SK-N-SH (cell line): ENCODE results near the gene MECP2. TPM values are rescaled to one million over a fixed set of nuclear protein-coding genes. Genes with fewer than 3 reads are reported as not detected.

Source experiments
- CTCF ChIA-PET: fragments of 300-600, 350-600 bp; formaldehyde crosslinking; extraction: SDS; loops from one replicate; lab custom pipeline; 2021; lab: Yijun Ruan, JAX
- POLR2A ChIA-PET: fragments of 350-600 bp; sonication (Branson Sonifier 250); formaldehyde crosslinking; extraction: SDS; loops from one replicate; lab custom pipeline; 2020; ENCODE audit warnings: antibody characterized with exemption, inconsistent platforms; lab: Yijun Ruan, JAX
- DNase-seq: peaks from one replicate; pipeline ENCODE4 v3.0.0; 2012
- H2AFZ ChIP-seq: fragments of 200-600 bp; sonication (generic); 2 replicates; pipeline ENCODE4 v1.8.1; 2016; ENCODE audit warnings: antibody characterized with exemption, mild to moderate bottlenecking, low read depth
- H3F3A ChIP-seq: fragments of 200-600 bp; sonication (generic); replicated peaks from 2 replicates; pipeline ENCODE3; 2016; ENCODE audit warnings: antibody characterized with exemption, mild to moderate bottlenecking; ENCODE audit not compliant: insufficient read depth
- H3K27ac ChIP-seq, 2 experiments: fragments of 200-500 bp in 1 of 2; fragments of 200-600 bp in 1 of 2; sonication (Bioruptor generic) in 1 of 2; sonication (generic), shearing (Covaris generic) in 1 of 2; 2 replicates each; pipeline versions ENCODE4 v1.5.1 to v1.6.1; 2014 to 2016; ENCODE audit warnings: low read depth in 2 of 2, inconsistent platforms in 1 of 2, low read length in 1 of 2, mild to moderate bottlenecking in 1 of 2, mixed read lengths in 1 of 2
- H3K27me3 ChIP-seq: fragments of 200-600 bp; sonication (generic), shearing (Covaris generic); 2 replicates; pipeline ENCODE4 v1.6.1; 2016; ENCODE audit warnings: mixed run types; ENCODE audit not compliant: insufficient read depth
- H3K36me3 ChIP-seq, 2 experiments: fragments of 200-500 bp in 1 of 2; fragments of 200-600 bp in 1 of 2; sonication (Bioruptor generic) in 1 of 2; sonication (generic) in 1 of 2; replicated peaks in 1 of 2; 2 replicates each; pipeline versions ENCODE3 to v1.5.1; 2014 to 2016; ENCODE audit warnings: low read length in 1 of 2, mild to moderate bottlenecking in 1 of 2; ENCODE audit not compliant: insufficient read depth in 2 of 2, control insufficient read depth in 1 of 2
- H3K4me1 ChIP-seq, 2 experiments: fragments of 200-500 bp in 1 of 2; fragments of 200-600 bp in 1 of 2; sonication (Bioruptor generic) in 1 of 2; sonication (generic), shearing (Covaris generic) in 1 of 2; 2 replicates each; pipeline versions ENCODE4 v1.5.1 to v1.6.1; 2014 to 2016; ENCODE audit warnings: low read depth in 1 of 2, low read length in 1 of 2, mixed run types in 1 of 2; ENCODE audit not compliant: insufficient read depth in 2 of 2, control insufficient read depth in 1 of 2
- H3K4me2 ChIP-seq: fragments of 200-600 bp; sonication (generic), shearing (Covaris generic); 2 replicates; pipeline ENCODE4 v1.6.1; 2017; ENCODE audit warnings: mixed run types
- H3K4me3 ChIP-seq, 2 experiments: fragments of 200-500 bp in 1 of 2; fragments of 200-600 bp in 1 of 2; sonication (Bioruptor generic) in 1 of 2; sonication (generic), shearing (Covaris generic) in 1 of 2; 2 replicates each; pipeline versions ENCODE4 v1.5.1 to v1.8.1; 2014 to 2016; ENCODE audit warnings: low read depth in 2 of 2, inconsistent platforms in 1 of 2, low read length in 1 of 2, mild to moderate bottlenecking in 1 of 2, mixed read lengths in 1 of 2, moderate library complexity in 1 of 2
- H3K79me2 ChIP-seq: fragments of 200-600 bp; sonication (generic); 2 replicates; pipeline ENCODE4 v1.8.1; 2017; ENCODE audit warnings: mild to moderate bottlenecking; ENCODE audit not compliant: insufficient read depth
- H3K9ac ChIP-seq: fragments of 200-600 bp; sonication (generic); 2 replicates; pipeline ENCODE4 v1.6.1; 2017; ENCODE audit warnings: mixed run types
- H3K9me2 ChIP-seq: fragments of 200-600 bp; sonication (generic); 2 replicates; pipeline ENCODE4 v1.6.1; 2017; ENCODE audit warnings: mixed run types
- H3K9me3 ChIP-seq: fragments of 200-600 bp; sonication (generic); 2 replicates; pipeline ENCODE4 v1.6.1; 2017; ENCODE audit warnings: mixed run types, mild to moderate bottlenecking, moderate library complexity
- H4K20me1 ChIP-seq: fragments of 200-600 bp; sonication (generic); 2 replicates; pipeline ENCODE4 v1.6.1; 2017; ENCODE audit warnings: mild to moderate bottlenecking, mixed run types; ENCODE audit not compliant: insufficient read depth
- CHD2 ChIP-seq: fragments of 150-350 bp; IDR thresholded peaks from 2 replicates; pipeline ENCODE4 v1.6.1; 2018; ENCODE audit warnings: low read length; ENCODE audit not compliant: partially characterized antibody
- ELF1 ChIP-seq: IDR thresholded peaks from 2 replicates; pipeline ENCODE4 v1.4.0; 2012
- EZH2phosphoT487 ChIP-seq: fragments of 200-600 bp; sonication (generic); IDR thresholded peaks from 2 replicates; pipeline ENCODE4 v1.6.1; 2017; ENCODE audit warnings: low read depth, mixed run types, mild to moderate bottlenecking, antibody characterized with exemption, moderate library complexity, borderline replicate concordance
- FOSL2 ChIP-seq: IDR thresholded peaks from 2 replicates; pipeline ENCODE4 v1.4.0; 2012; ENCODE audit warnings: low read depth, mild to moderate bottlenecking, moderate library complexity, borderline replicate concordance
- FOXJ3 ChIP-seq: sonication (generic); formaldehyde crosslinking; IDR thresholded peaks from 2 replicates; pipeline ENCODE4 v1.5.1; 2020; ENCODE audit warnings: mild to moderate bottlenecking, missing genetic modification reagents
- FOXM1 ChIP-seq: IDR thresholded peaks from 2 replicates; pipeline ENCODE4 v1.4.0; 2012; ENCODE audit warnings: low read depth, mild to moderate bottlenecking
- POLR2AphosphoS5 ChIP-seq: IDR thresholded peaks from 2 replicates; pipeline ENCODE4 v1.6.1; 2012; ENCODE audit warnings: low read depth, low read length
- RAD21 ChIP-seq: IDR thresholded peaks from 2 replicates; pipeline ENCODE4 v1.6.1; 2012; ENCODE audit warnings: mild to moderate bottlenecking, low read length
- RXRA ChIP-seq: IDR thresholded peaks from 2 replicates; pipeline ENCODE4 v1.4.0; 2012; ENCODE audit warnings: low read depth, mild to moderate bottlenecking, borderline replicate concordance
- TAF1 ChIP-seq: IDR thresholded peaks from 2 replicates; pipeline ENCODE4 v1.6.1; 2012; ENCODE audit warnings: low read depth, mild to moderate bottlenecking, low read length, moderate library complexity, borderline replicate concordance
- WGBS: methylation state at CpG from one replicate; pipeline ENCODE4 v1.1.6; 2017; ENCODE audit warnings: low lambda C conversion rate; 5-methylcytosine and 5-hydroxymethylcytosine counted together
- polyA plus RNA-seq, 3 experiments: library from polyadenylated mRNA; depleted of rRNA; stranded (reverse); fragments of >200 nt; gene quantifications; 2 replicates each; pipeline ENCODE4 v1.2.3, GENCODE V29; 2012
- TF ChIP-seq, protein P1 (sequence below): fragments of 200-600 bp; sonication (generic); IDR thresholded peaks from 2 replicates; pipeline ENCODE4 v1.6.1; 2017; ENCODE audit warnings: antibody characterized with exemption, mild to moderate bottlenecking, moderate library complexity
- TF ChIP-seq, protein P2 (sequence below): fragments of 150-350 bp; IDR thresholded peaks from 2 replicates; pipeline ENCODE4 v1.6.1; 2016; ENCODE audit warnings: mild to moderate bottlenecking, low read depth, low read length

Gene MECP2
- polyA plus RNA-seq, 1 of the 3 experiments (the other 2 are of a cell fraction) = 8.2 TPM

DNA sequence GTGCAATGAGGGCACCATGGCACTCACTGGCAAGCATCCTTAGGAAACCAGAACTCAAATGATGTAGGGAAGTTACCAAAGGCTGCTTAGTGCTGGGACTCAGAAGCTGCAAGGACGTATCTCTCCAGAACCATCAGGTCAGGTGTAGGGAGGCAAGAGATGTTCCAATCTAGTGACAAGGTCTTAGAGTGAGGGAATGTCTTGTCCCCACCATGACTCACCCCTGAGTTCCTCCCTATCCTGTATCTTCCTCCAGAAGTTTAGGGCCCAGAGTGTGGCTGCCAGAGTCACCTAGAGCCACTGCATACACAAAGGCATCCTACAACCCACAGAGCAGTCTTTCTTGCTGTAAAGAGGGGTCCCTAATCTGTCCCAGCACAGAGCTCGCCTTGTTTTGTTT is 63.7 kb downstream of the MECP2 start:
- H4K20me1 ChIP-seq = no peaks in the 10 kb centered on the region
- CTCF ChIA-PET = interaction anchor here (1.0 to 12.4 kb wide), 2 partner anchors 17 to 21 kb away, joined by 3 to 94 read pairs; no protein-coding TSS in a partner anchor

DNA sequence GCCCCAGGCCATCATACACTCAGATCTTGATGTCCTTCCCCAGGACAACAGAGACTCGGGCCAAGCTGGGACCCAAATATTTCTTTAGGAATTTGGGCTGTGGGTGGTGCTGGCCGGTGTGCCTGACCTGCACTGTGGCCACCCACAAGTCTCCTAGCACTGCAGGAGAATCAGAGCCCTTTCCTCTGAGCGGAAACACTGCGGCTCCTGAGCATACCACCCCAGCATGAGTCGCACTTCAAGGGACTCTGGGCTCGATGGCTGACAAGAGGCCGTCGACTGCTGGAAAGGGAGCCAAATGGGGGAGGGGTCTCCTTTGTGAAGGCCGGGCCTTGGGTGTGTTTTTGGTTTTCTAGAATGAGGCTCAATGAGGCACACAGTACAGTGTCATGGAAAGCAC is 64.9 kb downstream of the MECP2 start:
- Histone ChIP-seq H4K20me1 (no peaks in the 10 kb centered on the region), H3K9ac (no peak overlapping the region), H3K9me2 (no peaks in the 10 kb centered on the region), H3K4me1 (no peaks in the 10 kb centered on the region), H2AFZ (no peak overlapping the region), H3K36me3 (peaks cover 0 to 11% of the 10 kb centered on the region in 2 experiments), H3K79me2 (peaks cover 31% of the 10 kb centered on the region; the same call in 1 of the 2 replicates), H3K9me3 (no peaks in the 10 kb centered on the region), H3K4me2 (no peak overlapping the region), H3K27me3 (peaks cover 59% of the 10 kb centered on the region), H3F3A (no peaks in the 10 kb centered on the region), H3K4me3 (no peak overlapping the region), H3K27ac (no peak overlapping the region)
- POLR2A ChIA-PET = no interaction called here
- DNase-seq = no peak
- TF ChIP-seq POLR2AphosphoS5 = no peak
- no peak for TF ChIP-seq RXRA
- no peak for TF ChIP-seq CHD2
- no peak for TF ChIP-seq FOSL2
- TF ChIP-seq, protein P1, sequence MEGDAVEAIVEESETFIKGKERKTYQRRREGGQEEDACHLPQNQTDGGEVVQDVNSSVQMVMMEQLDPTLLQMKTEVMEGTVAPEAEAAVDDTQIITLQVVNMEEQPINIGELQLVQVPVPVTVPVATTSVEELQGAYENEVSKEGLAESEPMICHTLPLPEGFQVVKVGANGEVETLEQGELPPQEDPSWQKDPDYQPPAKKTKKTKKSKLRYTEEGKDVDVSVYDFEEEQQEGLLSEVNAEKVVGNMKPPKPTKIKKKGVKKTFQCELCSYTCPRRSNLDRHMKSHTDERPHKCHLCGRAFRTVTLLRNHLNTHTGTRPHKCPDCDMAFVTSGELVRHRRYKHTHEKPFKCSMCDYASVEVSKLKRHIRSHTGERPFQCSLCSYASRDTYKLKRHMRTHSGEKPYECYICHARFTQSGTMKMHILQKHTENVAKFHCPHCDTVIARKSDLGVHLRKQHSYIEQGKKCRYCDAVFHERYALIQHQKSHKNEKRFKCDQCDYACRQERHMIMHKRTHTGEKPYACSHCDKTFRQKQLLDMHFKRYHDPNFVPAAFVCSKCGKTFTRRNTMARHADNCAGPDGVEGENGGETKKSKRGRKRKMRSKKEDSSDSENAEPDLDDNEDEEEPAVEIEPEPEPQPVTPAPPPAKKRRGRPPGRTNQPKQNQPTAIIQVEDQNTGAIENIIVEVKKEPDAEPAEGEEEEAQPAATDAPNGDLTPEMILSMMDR = no peak
- no peak for TF ChIP-seq FOXM1
- TF ChIP-seq RAD21 = no peak
- CTCF ChIA-PET = interaction anchor here (12.4 kb wide), 1 partner anchor 19 kb away, joined by 94 read pairs; no protein-coding TSS in a partner anchor
- 69% methylated on average over 8 of the region's 9 CpGs for WGBS

More for the DNA sequence above, 63.7 kb downstream of the MECP2 start:
- Histone ChIP-seq H3K27me3 (peaks cover 50% of the 10 kb centered on the region), H3K4me2 (no peak overlapping the region), H3K9me2 (no peaks in the 10 kb centered on the region), H3K27ac (no peak overlapping the region), H3K79me2 (peaks cover 40% of the 10 kb centered on the region; the same call in 1 of the 2 replicates), H3K4me1 (no peaks in the 10 kb centered on the region), H2AFZ (no peak overlapping the region), H3K9me3 (no peaks in the 10 kb centered on the region), H3K9ac (no peak overlapping the region), H3K36me3 (peaks cover 0 to 11% of the 10 kb centered on the region in 2 experiments), H3F3A (no peaks in the 10 kb centered on the region), H3K4me3 (no peak overlapping the region; a peak in 1 of 4 replicates)
- TF ChIP-seq, protein P2, sequence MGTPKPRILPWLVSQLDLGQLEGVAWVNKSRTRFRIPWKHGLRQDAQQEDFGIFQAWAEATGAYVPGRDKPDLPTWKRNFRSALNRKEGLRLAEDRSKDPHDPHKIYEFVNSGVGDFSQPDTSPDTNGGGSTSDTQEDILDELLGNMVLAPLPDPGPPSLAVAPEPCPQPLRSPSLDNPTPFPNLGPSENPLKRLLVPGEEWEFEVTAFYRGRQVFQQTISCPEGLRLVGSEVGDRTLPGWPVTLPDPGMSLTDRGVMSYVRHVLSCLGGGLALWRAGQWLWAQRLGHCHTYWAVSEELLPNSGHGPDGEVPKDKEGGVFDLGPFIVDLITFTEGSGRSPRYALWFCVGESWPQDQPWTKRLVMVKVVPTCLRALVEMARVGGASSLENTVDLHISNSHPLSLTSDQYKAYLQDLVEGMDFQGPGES = no peak
- no peak for TF ChIP-seq ELF1
- no peak for TF ChIP-seq FOXM1
- no peak for TF ChIP-seq TAF1
- TF ChIP-seq EZH2phosphoT487 = no peak
- no peak for TF ChIP-seq FOXJ3 (CRISPR knock-in tag)
- POLR2A ChIA-PET = no interaction called here
- whole genome bisulfite sequencing = 56% methylated on average over 1 of the region's 2 CpGs
- DNase-seq = no peak
